ENCODE results near the gene ZNF155. TPM values are rescaled to one million over a fixed set of nuclear protein-coding genes. Genes with fewer than 3 reads are reported as not detected.

ZNF155 gene
- total RNA-seq, 5 donors from 2014 or later (not counting 1 experiment from before 2014, with no cell fraction given): 4.6 to 12.4 (median 11.3) TPM

DNA sequence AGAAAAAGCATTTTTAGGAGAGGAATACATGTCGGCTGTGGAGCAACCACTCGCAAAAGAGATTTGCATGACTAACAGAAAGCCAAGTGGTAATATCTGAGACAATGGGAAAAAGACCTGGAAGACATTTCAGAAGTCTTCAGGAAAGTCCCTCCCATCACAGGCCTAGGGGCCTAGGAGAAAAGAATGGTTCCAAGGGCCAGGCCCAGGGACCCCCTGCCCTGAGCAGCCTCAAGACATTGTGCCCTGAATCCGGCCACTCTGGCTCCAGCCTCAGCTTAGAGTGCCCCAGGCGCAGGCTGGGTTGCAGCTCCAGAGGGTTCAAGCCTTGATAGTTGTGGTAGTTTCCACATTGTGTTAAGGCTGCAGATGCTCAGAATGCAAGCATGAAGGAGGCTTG is 23.6 kb upstream of the ZNF155 start:
- POLR2A ChIA-PET: no interaction called here
- 87% methylated on average over 3 of the region's 4 CpGs for WGBS (ENCODE audit: insufficient coverage)
- Histone ChIP-seq H3K36me3 (ENCODE audit: control insufficient read depth in 2 of 2, extremely low read depth in 1 of 2, insufficient read depth in 1 of 2, low read length in 1 of 2) (peaks cover 0 to 4% of the 10 kb centered on the region in 2 donors), H3K27me3 (replicated peaks in 1 of 2; ENCODE audit: control insufficient read depth in 2 of 2, extremely low read depth in 1 of 2, insufficient read depth in 2 of 2, low read length in 1 of 2) (no peaks in the 10 kb centered on the region), H3K27ac (ENCODE audit: low read length) (no peak overlapping the region), H3K4me1 (ENCODE audit: control insufficient read depth in 1 of 2, extremely low read depth in 1 of 2, insufficient read depth in 2 of 2, low read length in 2 of 2) (no peaks in the 10 kb centered on the region), H3K4me3 (ENCODE audit: control insufficient read depth in 1 of 2, extremely low read depth in 1 of 2, low read length in 1 of 2) (no peak overlapping the region), H3K9me3 (peaks cover 6% of the 10 kb centered on the region)
- Mint-ChIP-seq H3K36me3 (peaks cover 40% of the 10 kb centered on the region), H3K9me3 (peaks cover 15 to 57% (median 33%) of the 10 kb centered on the region in 3 donors), H3K4me1 (no peaks in the 10 kb centered on the region), H3K4me3 (no peak overlapping the region), H3K27ac (no peak overlapping the region), H3K27me3 (no peaks in the 10 kb centered on the region)
- CTCF ChIA-PET: interaction anchor here in 1 of 2 donors (0.7 kb wide), 1 partner anchor 233 kb away, joined by 3 read pairs; no protein-coding TSS in a partner anchor
- DNase-seq (no peak), ATAC-seq (replicated peaks in 1 of 4) (no peak)

DNA sequence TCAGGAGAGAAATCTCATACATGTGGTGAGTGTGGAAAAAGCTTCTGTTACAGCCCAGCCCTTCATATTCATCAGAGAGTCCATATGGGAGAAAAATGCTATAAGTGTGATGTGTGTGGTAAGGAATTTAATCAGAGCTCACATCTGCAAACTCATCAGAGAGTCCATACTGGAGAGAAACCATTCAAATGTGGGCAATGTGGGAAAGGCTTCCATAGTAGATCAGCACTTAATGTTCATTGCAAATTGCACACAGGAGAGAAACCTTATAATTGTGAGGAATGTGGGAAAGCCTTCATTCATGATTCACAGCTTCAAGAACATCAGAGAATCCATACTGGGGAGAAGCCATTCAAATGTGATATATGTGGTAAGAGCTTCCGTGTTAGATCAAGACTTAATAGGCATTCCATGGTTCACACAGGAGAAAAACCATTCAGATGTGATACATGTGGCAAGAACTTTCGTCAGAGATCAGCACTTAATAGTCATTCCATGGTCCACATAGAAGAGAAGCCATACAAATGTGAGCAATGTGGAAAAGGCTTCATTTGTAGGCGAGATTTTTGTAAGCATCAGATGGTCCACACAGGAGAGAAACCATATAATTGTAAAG is 17.8 kb upstream of the ZNF155 start:
- Mint-ChIP-seq H3K27ac (no peak overlapping the region), H3K4me3 (no peak overlapping the region), H3K9me3 (peaks cover 34 to 57% (median 54%) of the 10 kb centered on the region in 3 donors), H3K36me3 (peaks cover 49% of the 10 kb centered on the region), H3K27me3 (no peaks in the 10 kb centered on the region), H3K4me1 (no peaks in the 10 kb centered on the region)
- Histone ChIP-seq H3K27me3 (replicated peaks in 1 of 2; ENCODE audit: control insufficient read depth in 2 of 2, extremely low read depth in 1 of 2, insufficient read depth in 2 of 2, low read length in 1 of 2) (no peaks in the 10 kb centered on the region), H3K4me1 (ENCODE audit: control insufficient read depth in 1 of 2, extremely low read depth in 1 of 2, insufficient read depth in 2 of 2, low read length in 2 of 2) (no peaks in the 10 kb centered on the region), H3K4me3 (ENCODE audit: control insufficient read depth in 1 of 2, extremely low read depth in 1 of 2, low read length in 1 of 2) (no peak overlapping the region), H3K36me3 (ENCODE audit: control insufficient read depth in 2 of 2, extremely low read depth in 1 of 2, insufficient read depth in 1 of 2, low read length in 1 of 2) (peaks cover 0 to 9% of the 10 kb centered on the region in 2 donors), H3K27ac (ENCODE audit: low read length) (no peak overlapping the region), H3K9me3 (peaks cover 13% of the 10 kb centered on the region)
- DNase-seq (no peak), ATAC-seq (replicated peaks in 1 of 4) (no peak)
- WGBS (ENCODE audit: insufficient coverage): no CpG with 5 or more reads among the region's 3 CpGs
- CTCF ChIA-PET: no interaction called here
- POLR2A ChIA-PET: no interaction called here

GRCh38 chr19:43976732-43977131 is 7.3 kb upstream of the ZNF155 start:
- Mint-ChIP-seq H3K4me1 (no peaks in the 10 kb centered on the region), H3K9me3 (peaks cover 14 to 42% (median 17%) of the 10 kb centered on the region in 3 donors), H3K27ac (no peak overlapping the region), H3K36me3 (peaks cover 20% of the 10 kb centered on the region), H3K4me3 (no peak overlapping the region), H3K27me3 (no peaks in the 10 kb centered on the region)
- no peaks in the 10 kb centered on the region for H3K4me1 ChIP-seq (ENCODE audit: control insufficient read depth in 1 of 2, extremely low read depth in 1 of 2, insufficient read depth in 2 of 2, low read length in 2 of 2)
- H3K27ac ChIP-seq (ENCODE audit: low read length): no peak overlapping the region
- DNase-seq (no peak), ATAC-seq (replicated peaks in 1 of 4) (no peak)
- H3K9me3 ChIP-seq: peaks cover under 1% of the 10 kb centered on the region
- WGBS (ENCODE audit: insufficient coverage): no CpG with 5 or more reads among the region's 1 CpG
- POLR2A ChIA-PET: no interaction called here
- H3K36me3 ChIP-seq (ENCODE audit: control insufficient read depth in 2 of 2, extremely low read depth in 1 of 2, insufficient read depth in 1 of 2, low read length in 1 of 2): no peaks in the 10 kb centered on the region
- no peak overlapping the region for H3K4me3 ChIP-seq (ENCODE audit: control insufficient read depth in 1 of 2, extremely low read depth in 1 of 2, low read length in 1 of 2)
- H3K27me3 ChIP-seq (replicated peaks in 1 of 2; ENCODE audit: control insufficient read depth in 2 of 2, extremely low read depth in 1 of 2, insufficient read depth in 2 of 2, low read length in 1 of 2): no peaks in the 10 kb centered on the region
- CTCF ChIA-PET: no interaction called here

DNA sequence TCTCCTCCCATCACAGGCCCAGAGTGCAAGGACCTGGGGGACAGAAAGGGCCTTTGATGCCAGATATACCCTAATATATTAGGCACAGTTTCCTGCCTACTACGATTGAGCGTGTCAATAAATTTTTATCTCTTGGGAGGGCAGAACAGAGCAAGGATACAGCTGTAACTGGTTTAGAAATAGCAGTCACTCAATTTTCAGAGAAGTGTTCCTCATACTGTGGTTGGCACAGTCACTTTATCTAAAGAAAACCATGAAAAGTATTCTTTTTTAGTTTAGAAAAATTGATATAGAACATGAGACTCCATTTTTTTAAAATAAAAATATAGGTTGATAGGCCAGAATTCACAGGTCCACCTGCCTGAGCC is 460 bp upstream of the ZNF155 start:
- Mint-ChIP-seq H3K27me3 (no peaks in the 10 kb centered on the region), H3K36me3 (peaks cover 17% of the 10 kb centered on the region), H3K4me1 (peaks cover 0 to 21% (median 12%) of the 10 kb centered on the region in 3 donors), H3K27ac (no peak overlapping the region), H3K4me3 (peak overlapping the region; percentile 76 to 95 (median 88)), H3K9me3 (peaks cover 3 to 11% (median 5%) of the 10 kb centered on the region in 3 donors)
- POLR2A ChIA-PET: no interaction called here
- no CpG with 5 or more reads among the region's 2 CpGs for WGBS (ENCODE audit: insufficient coverage)
- Histone ChIP-seq H3K27me3 (replicated peaks in 1 of 2; ENCODE audit: control insufficient read depth in 2 of 2, extremely low read depth in 1 of 2, insufficient read depth in 2 of 2, low read length in 1 of 2) (no peaks in the 10 kb centered on the region), H3K4me1 (ENCODE audit: control insufficient read depth in 1 of 2, extremely low read depth in 1 of 2, insufficient read depth in 2 of 2, low read length in 2 of 2) (peaks cover 2 to 12% of the 10 kb centered on the region in 2 experiments), H3K9me3 (no peaks in the 10 kb centered on the region), H3K27ac (ENCODE audit: low read length) (peak overlapping the region; percentile 46), H3K36me3 (ENCODE audit: control insufficient read depth in 2 of 2, extremely low read depth in 1 of 2, insufficient read depth in 1 of 2, low read length in 1 of 2) (no peaks in the 10 kb centered on the region), H3K4me3 (ENCODE audit: control insufficient read depth in 1 of 2, extremely low read depth in 1 of 2, low read length in 1 of 2) (peak overlapping the region; percentile 56 to 91)
- CTCF ChIA-PET: no interaction called here
- peak in 1 of 4 experiments; percentile 17 for ATAC-seq (replicated peaks in 1 of 4)
- no peak for DNase-seq

- no peak for ATAC-seq (replicated peaks in 1 of 4)
- no peak for DNase-seq
- ChIA-PET CTCF (no interaction called here), POLR2A (no interaction called here)
- peaks cover 2 to 12% of the 10 kb centered on the region in 2 experiments for H3K4me1 ChIP-seq (ENCODE audit: control insufficient read depth in 1 of 2, extremely low read depth in 1 of 2, insufficient read depth in 2 of 2, low read length in 2 of 2)
- Mint-ChIP-seq H3K4me3 (peak overlapping the region; percentile 88 to 99 (median 95)), H3K36me3 (peaks cover 28% of the 10 kb centered on the region), H3K4me1 (peaks cover 8 to 21% (median 12%) of the 10 kb centered on the region in 3 donors), H3K27me3 (no peaks in the 10 kb centered on the region), H3K9me3 (peaks cover 5 to 10% (median 8%) of the 10 kb centered on the region in 3 donors), H3K27ac (peak overlapping the region; percentile 86 to 91)
- H3K9me3 ChIP-seq: no peaks in the 10 kb centered on the region
- no peaks in the 10 kb centered on the region for H3K27me3 ChIP-seq (replicated peaks in 1 of 2; ENCODE audit: control insufficient read depth in 2 of 2, extremely low read depth in 1 of 2, insufficient read depth in 2 of 2, low read length in 1 of 2)
- H3K27ac ChIP-seq (ENCODE audit: low read length): peak overlapping the region; percentile 46
- H3K36me3 ChIP-seq (ENCODE audit: control insufficient read depth in 2 of 2, extremely low read depth in 1 of 2, insufficient read depth in 1 of 2, low read length in 1 of 2): peaks cover 4 to 7% of the 10 kb centered on the region in 2 donors
- 12% methylated on average over 12 of the region's 14 CpGs for WGBS (ENCODE audit: insufficient coverage)
- H3K4me3 ChIP-seq (ENCODE audit: control insufficient read depth in 1 of 2, extremely low read depth in 1 of 2, low read length in 1 of 2): peak overlapping the region; percentile 56 to 91
These were observed 656 bp downstream of the ZNF155 start for GRCh38 chr19:43984687-43985000.

- Mint-ChIP-seq H3K27ac (no peak overlapping the region), H3K9me3 (peaks cover 19 to 34% (median 31%) of the 10 kb centered on the region in 3 donors), H3K27me3 (no peaks in the 10 kb centered on the region), H3K36me3 (peaks cover 56% of the 10 kb centered on the region), H3K4me1 (peaks cover 9 to 10% (median 10%) of the 10 kb centered on the region in 3 donors), H3K4me3 (no peak overlapping the region)
- Histone ChIP-seq H3K9me3 (no peaks in the 10 kb centered on the region), H3K4me3 (ENCODE audit: control insufficient read depth in 1 of 2, extremely low read depth in 1 of 2, low read length in 1 of 2) (no peak overlapping the region), H3K27me3 (replicated peaks in 1 of 2; ENCODE audit: control insufficient read depth in 2 of 2, extremely low read depth in 1 of 2, insufficient read depth in 2 of 2, low read length in 1 of 2) (no peaks in the 10 kb centered on the region), H3K4me1 (ENCODE audit: control insufficient read depth in 1 of 2, extremely low read depth in 1 of 2, insufficient read depth in 2 of 2, low read length in 2 of 2) (peaks cover 5 to 6% of the 10 kb centered on the region in 2 experiments), H3K36me3 (ENCODE audit: control insufficient read depth in 2 of 2, extremely low read depth in 1 of 2, insufficient read depth in 1 of 2, low read length in 1 of 2) (peaks cover 2 to 42% of the 10 kb centered on the region in 2 donors), H3K27ac (ENCODE audit: low read length) (no peak overlapping the region)
- no peak for DNase-seq
- POLR2A ChIA-PET: no interaction called here
- 95% methylated on average over 8 of the region's 10 CpGs for WGBS (ENCODE audit: insufficient coverage)
- CTCF ChIA-PET: no interaction called here
- no peak for ATAC-seq (replicated peaks in 1 of 4)
These were observed 13.8 kb downstream of the ZNF155 start for GRCh38 chr19:43997631-43998290.

Data from T-cell (primary cell).